ENCODE results near the gene USP13. TPM values are rescaled to one million over a fixed set of nuclear protein-coding genes. Genes with fewer than 3 reads are reported as not detected.

The USP13 gene
- total and polyA plus RNA-seq, 2 experiments from 2014 or later: 9.6 to 15.7 TPM

DNA sequence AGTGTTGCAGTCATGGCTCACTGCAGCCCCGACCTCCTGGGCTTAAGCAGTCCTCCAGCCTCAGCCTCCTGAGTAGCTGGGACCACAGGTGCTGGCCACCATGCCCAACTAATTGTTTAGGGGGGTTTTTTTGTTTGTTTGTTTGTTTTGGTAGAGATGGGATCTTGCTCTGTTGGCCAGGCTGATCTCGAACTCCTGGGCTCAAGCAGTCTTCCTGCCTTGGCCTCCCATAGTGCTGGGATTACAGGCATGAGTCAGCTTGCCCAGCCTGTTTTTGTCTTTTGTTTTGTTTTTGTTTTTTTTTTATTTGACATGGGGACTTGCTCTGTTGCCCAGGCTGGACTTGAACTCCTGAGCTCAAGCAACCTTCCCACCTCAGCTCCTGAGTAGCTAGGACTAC, 30.8 kb upstream of the USP13 start:
- no peaks in the 10 kb centered on the region for H3K9me3 ChIP-seq (ENCODE audit: low read depth)
- no peaks in the 10 kb centered on the region for H3K27me3 ChIP-seq
- H2AFZ ChIP-seq: no peak overlapping the region
- H3K79me2 ChIP-seq: peaks cover 3% of the 10 kb centered on the region
- no peak for TF ChIP-seq EZH2 (IDR thresholded peaks at IDR 0.05; ENCODE audit: borderline replicate concordance)
- TF ChIP-seq, protein P1, sequence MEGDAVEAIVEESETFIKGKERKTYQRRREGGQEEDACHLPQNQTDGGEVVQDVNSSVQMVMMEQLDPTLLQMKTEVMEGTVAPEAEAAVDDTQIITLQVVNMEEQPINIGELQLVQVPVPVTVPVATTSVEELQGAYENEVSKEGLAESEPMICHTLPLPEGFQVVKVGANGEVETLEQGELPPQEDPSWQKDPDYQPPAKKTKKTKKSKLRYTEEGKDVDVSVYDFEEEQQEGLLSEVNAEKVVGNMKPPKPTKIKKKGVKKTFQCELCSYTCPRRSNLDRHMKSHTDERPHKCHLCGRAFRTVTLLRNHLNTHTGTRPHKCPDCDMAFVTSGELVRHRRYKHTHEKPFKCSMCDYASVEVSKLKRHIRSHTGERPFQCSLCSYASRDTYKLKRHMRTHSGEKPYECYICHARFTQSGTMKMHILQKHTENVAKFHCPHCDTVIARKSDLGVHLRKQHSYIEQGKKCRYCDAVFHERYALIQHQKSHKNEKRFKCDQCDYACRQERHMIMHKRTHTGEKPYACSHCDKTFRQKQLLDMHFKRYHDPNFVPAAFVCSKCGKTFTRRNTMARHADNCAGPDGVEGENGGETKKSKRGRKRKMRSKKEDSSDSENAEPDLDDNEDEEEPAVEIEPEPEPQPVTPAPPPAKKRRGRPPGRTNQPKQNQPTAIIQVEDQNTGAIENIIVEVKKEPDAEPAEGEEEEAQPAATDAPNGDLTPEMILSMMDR (IDR thresholded peaks at IDR 0.05; ENCODE audit: poor library complexity): no peak
- TF ChIP-seq EZH2phosphoT487 (IDR thresholded peaks at IDR 0.05; ENCODE audit: low read depth, severe bottlenecking, unreplicated experiment): no peak
- H3K4me3 ChIP-seq: no peak overlapping the region
- no peaks in the 10 kb centered on the region for H4K20me1 ChIP-seq (ENCODE audit: insufficient read depth, poor library complexity, severe bottlenecking)
- no peak overlapping the region for H3K4me2 ChIP-seq
- DNase-seq (ENCODE audit: low spot score): no peak
- H3K4me1 ChIP-seq (ENCODE audit: insufficient read depth): no peaks in the 10 kb centered on the region
- no peak overlapping the region for H3K27ac ChIP-seq
- 92% methylated on average over 2 of the region's 2 CpGs for WGBS (ENCODE audit: low lambda C conversion rate, missing lambda C conversion rate)
- no peaks in the 10 kb centered on the region for H3K9me2 ChIP-seq (replicated peaks; ENCODE audit: insufficient read depth)
- peaks cover 3% of the 10 kb centered on the region for H3K36me3 ChIP-seq (replicated peaks; ENCODE audit: insufficient read depth, low read depth)

DNA sequence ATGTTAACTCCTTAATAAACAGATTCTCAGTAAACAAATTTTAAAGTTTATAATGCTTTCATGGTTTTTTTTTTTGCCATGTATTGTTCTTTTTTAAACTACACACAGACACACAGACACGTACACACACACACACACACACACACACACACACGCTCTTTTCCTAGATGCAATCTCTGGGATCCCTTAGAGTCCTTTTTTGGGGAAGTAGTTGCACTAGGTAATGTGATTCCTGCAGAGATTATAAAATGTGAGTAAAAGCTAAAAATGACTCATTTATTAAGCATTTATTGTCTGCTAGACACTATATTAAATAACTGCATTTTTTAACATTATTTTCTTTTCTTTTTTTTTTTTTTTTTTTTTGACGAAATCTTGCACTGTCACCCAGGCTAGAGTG, 28.4 kb upstream of the USP13 start:
- Histone ChIP-seq H3K27ac (no peak overlapping the region), H3K36me3 (replicated peaks; ENCODE audit: insufficient read depth, low read depth) (peaks cover 3% of the 10 kb centered on the region), H3K4me2 (no peak overlapping the region), H3K4me3 (no peak overlapping the region), H4K20me1 (ENCODE audit: insufficient read depth, poor library complexity, severe bottlenecking) (no peaks in the 10 kb centered on the region), H3K27me3 (no peaks in the 10 kb centered on the region), H2AFZ (no peak overlapping the region), H3K9me3 (ENCODE audit: low read depth) (no peaks in the 10 kb centered on the region), H3K9me2 (replicated peaks; ENCODE audit: insufficient read depth) (no peaks in the 10 kb centered on the region), H3K79me2 (peaks cover 3% of the 10 kb centered on the region), H3K4me1 (ENCODE audit: insufficient read depth) (no peaks in the 10 kb centered on the region)
- WGBS (ENCODE audit: low lambda C conversion rate, missing lambda C conversion rate): 77% methylated on average over 3 of the region's 3 CpGs
- TF ChIP-seq, protein P1 (IDR thresholded peaks at IDR 0.05; ENCODE audit: poor library complexity): no peak
- TF ChIP-seq EZH2 (IDR thresholded peaks at IDR 0.05; ENCODE audit: borderline replicate concordance) (no peak), EZH2phosphoT487 (IDR thresholded peaks at IDR 0.05; ENCODE audit: low read depth, severe bottlenecking, unreplicated experiment) (no peak)
- no peak for DNase-seq (ENCODE audit: low spot score)

GRCh38 chr3:179630753-179631451, 21.9 kb upstream of the USP13 start:
- Histone ChIP-seq H3K27me3 (no peaks in the 10 kb centered on the region), H3K27ac (no peak overlapping the region), H4K20me1 (ENCODE audit: insufficient read depth, poor library complexity, severe bottlenecking) (no peaks in the 10 kb centered on the region), H3K4me3 (no peak overlapping the region), H3K4me2 (no peak overlapping the region), H3K9me2 (replicated peaks; ENCODE audit: insufficient read depth) (no peaks in the 10 kb centered on the region), H3K9me3 (ENCODE audit: low read depth) (no peaks in the 10 kb centered on the region), H3K79me2 (no peaks in the 10 kb centered on the region), H3K36me3 (replicated peaks; ENCODE audit: insufficient read depth, low read depth) (no peaks in the 10 kb centered on the region), H2AFZ (no peak overlapping the region), H3K4me1 (ENCODE audit: insufficient read depth) (no peaks in the 10 kb centered on the region)
- no peak for TF ChIP-seq EZH2 (IDR thresholded peaks at IDR 0.05; ENCODE audit: borderline replicate concordance)
- 87% methylated on average over 3 of the region's 3 CpGs for WGBS (ENCODE audit: low lambda C conversion rate, missing lambda C conversion rate)
- DNase-seq (ENCODE audit: low spot score): no peak

GRCh38 chr3:179640469-179640868, 12.4 kb upstream of the USP13 start:
- Histone ChIP-seq H2AFZ (no peak overlapping the region), H3K4me1 (ENCODE audit: insufficient read depth) (peaks cover 9% of the 10 kb centered on the region), H4K20me1 (ENCODE audit: insufficient read depth, poor library complexity, severe bottlenecking) (no peaks in the 10 kb centered on the region), H3K27me3 (no peaks in the 10 kb centered on the region), H3K9me3 (ENCODE audit: low read depth) (no peaks in the 10 kb centered on the region), H3K9me2 (replicated peaks; ENCODE audit: insufficient read depth) (no peaks in the 10 kb centered on the region), H3K4me2 (no peak overlapping the region), H3K4me3 (no peak overlapping the region), H3K79me2 (no peaks in the 10 kb centered on the region), H3K36me3 (replicated peaks; ENCODE audit: insufficient read depth, low read depth) (no peaks in the 10 kb centered on the region), H3K27ac (no peak overlapping the region)
- 92% methylated on average over 1 of the region's 1 CpG for WGBS (ENCODE audit: low lambda C conversion rate, missing lambda C conversion rate)
- DNase-seq (ENCODE audit: low spot score): no peak
- no peak for TF ChIP-seq EZH2phosphoT487 (IDR thresholded peaks at IDR 0.05; ENCODE audit: low read depth, severe bottlenecking, unreplicated experiment)
- TF ChIP-seq, protein P1 (IDR thresholded peaks at IDR 0.05; ENCODE audit: poor library complexity): no peak
- TF ChIP-seq EZH2 (IDR thresholded peaks at IDR 0.05; ENCODE audit: borderline replicate concordance): no peak

All from hepatocyte (in vitro differentiated cells).